ENCODE data around the gene TESK2.

DNA sequence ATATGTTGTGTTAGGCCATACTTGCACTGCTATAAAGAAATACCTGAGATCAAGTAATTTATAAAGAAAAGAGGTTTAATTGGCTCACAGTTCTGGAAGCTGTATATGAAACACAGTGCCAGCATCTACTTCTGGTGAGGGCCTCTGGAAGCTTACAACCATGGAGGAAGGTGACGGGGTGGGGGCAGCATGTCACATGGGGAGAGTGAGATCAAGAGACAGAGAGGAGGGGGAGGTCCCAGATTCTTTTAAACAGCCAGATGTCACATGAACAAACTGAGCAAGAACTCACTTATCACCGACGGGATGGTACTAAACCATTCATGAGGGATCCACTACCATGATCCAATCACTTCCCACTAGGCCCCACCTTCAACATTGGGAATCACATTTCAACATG, 42.6 kb downstream of the TESK2 start:
- TF ChIP-seq, protein P1, sequence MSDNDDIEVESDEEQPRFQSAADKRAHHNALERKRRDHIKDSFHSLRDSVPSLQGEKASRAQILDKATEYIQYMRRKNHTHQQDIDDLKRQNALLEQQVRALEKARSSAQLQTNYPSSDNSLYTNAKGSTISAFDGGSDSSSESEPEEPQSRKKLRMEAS (IDR thresholded peaks at IDR 0.05): no peak
- TF ChIP-seq CTCF (IDR thresholded peaks at IDR 0.05 in 2 of 3, conservative IDR thresholded peaks at IDR 0.05 in 1 of 3; ENCODE audit: borderline replicate concordance in 1 of 3, insufficient read depth in 1 of 3, low read depth in 2 of 3, low read length in 2 of 3) (no peak), EZH2 (IDR thresholded peaks at IDR 0.05) (no peak), JUND (IDR thresholded peaks at IDR 0.05) (no peak), YY1 (IDR thresholded peaks at IDR 0.05; ENCODE audit: extremely low read depth, insufficient replicate concordance, low read depth, low read length) (no peak), ZNF274 (IDR thresholded peaks at IDR 0.05; ENCODE audit: low read depth, low read length) (no peak), POLR2AphosphoS5 (IDR thresholded peaks at IDR 0.05; ENCODE audit: low read depth, low read length) (no peak), ELF1 (IDR thresholded peaks at IDR 0.05; ENCODE audit: borderline replicate concordance, low read depth) (no peak), SRF (IDR thresholded peaks at IDR 0.05; ENCODE audit: low read depth) (no peak), ZFX (IDR thresholded peaks at IDR 0.05) (no peak), TCF7L2 (IDR thresholded peaks at IDR 0.05; ENCODE audit: borderline replicate concordance, extremely low read depth, insufficient read depth, insufficient read length) (no peak), CBX3 (IDR thresholded peaks at IDR 0.05; ENCODE audit: low read depth) (no peak)
- TF ChIP-seq, protein P2, sequence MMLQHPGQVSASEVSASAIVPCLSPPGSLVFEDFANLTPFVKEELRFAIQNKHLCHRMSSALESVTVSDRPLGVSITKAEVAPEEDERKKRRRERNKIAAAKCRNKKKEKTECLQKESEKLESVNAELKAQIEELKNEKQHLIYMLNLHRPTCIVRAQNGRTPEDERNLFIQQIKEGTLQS (IDR thresholded peaks at IDR 0.05): no peak
- TF ChIP-seq, protein P3, sequence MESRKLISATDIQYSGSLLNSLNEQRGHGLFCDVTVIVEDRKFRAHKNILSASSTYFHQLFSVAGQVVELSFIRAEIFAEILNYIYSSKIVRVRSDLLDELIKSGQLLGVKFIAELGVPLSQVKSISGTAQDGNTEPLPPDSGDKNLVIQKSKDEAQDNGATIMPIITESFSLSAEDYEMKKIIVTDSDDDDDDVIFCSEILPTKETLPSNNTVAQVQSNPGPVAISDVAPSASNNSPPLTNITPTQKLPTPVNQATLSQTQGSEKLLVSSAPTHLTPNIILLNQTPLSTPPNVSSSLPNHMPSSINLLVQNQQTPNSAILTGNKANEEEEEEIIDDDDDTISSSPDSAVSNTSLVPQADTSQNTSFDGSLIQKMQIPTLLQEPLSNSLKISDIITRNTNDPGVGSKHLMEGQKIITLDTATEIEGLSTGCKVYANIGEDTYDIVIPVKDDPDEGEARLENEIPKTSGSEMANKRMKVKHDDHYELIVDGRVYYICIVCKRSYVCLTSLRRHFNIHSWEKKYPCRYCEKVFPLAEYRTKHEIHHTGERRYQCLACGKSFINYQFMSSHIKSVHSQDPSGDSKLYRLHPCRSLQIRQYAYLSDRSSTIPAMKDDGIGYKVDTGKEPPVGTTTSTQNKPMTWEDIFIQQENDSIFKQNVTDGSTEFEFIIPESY (IDR thresholded peaks at IDR 0.05; ENCODE audit: extremely low read depth, insufficient replicate concordance, low read length): no peak
